SK-MEL-5 (cell line): Measurements from ENCODE around the gene TMEM9. TPM values are rescaled to one million over a fixed set of nuclear protein-coding genes. Genes with fewer than 3 reads are reported as not detected.
"Not testable (repeated sequence)": the region's sequence is repeated elsewhere in the genome, so short reads cannot be mapped to it uniquely, and the experiment has no call there.

ENCODE experiments used
- DNase-seq: peaks from one replicate; pipeline ENCODE4 v3.0.0-alpha.2; 2016; ENCODE audit warnings: low read depth, low spot score
- in situ Hi-C: cut with HindIII; loops from 2 replicates; pipeline ENCODE4 v1.10.0; 2016; ENCODE audit warnings: low sequenced_read_pairs, high pct_unique_total_duplicates, low pct_unique_long_range_greater_than_20kb
- total RNA-seq: library from RNA; depleted of rRNA; stranded (reverse); fragments of >200 nt; shearing (Covaris generic); gene quantifications from 2 replicates; pipeline ENCODE4 v1.2.3, GENCODE V29; 2014

The TMEM9 gene
- total RNA-seq, 1 experiment from 2014 or later, result 126 TPM

- in situ Hi-C loops, result no loop called here
Measured at GRCh38 chr1:201178718-201179117, 24.4 kb upstream of the TMEM9 start.

GRCh38 chr1:201176940-201177339 lies 22.7 kb upstream of the TMEM9 start:
- in situ Hi-C loops, result no loop called here
- no peak for DNase-seq

More at GRCh38 chr1:201178718-201179117, 24.4 kb upstream of the TMEM9 start:
- DNase-seq, result no peak

GRCh38 chr1:201175820-201176500 lies 21.7 kb upstream of the TMEM9 start:
- in situ Hi-C loops, result no loop called here
- DNase-seq, result no peak

- in situ Hi-C loops, result no loop called here
- no peak for DNase-seq
Measured at GRCh38 chr1:201173736-201174135, 19.5 kb upstream of the TMEM9 start.

- in situ Hi-C loops, result no loop called here
- DNase-seq, result no peak
Measured at GRCh38 chr1:201172999-201173610, 18.8 kb upstream of the TMEM9 start.

GRCh38 chr1:201172326-201172725 lies 18.1 kb upstream of the TMEM9 start:
- DNase-seq, result no peak
- in situ Hi-C loops, result no loop called here

- in situ Hi-C loops, result no loop called here
Measured at GRCh38 chr1:201171063-201172036, 17.1 kb upstream of the TMEM9 start.

GRCh38 chr1:201170533-201171062 lies 16.3 kb upstream of the TMEM9 start:
- in situ Hi-C loops, result no loop called here
- DNase-seq, result peak; percentile 92

More at GRCh38 chr1:201171063-201172036, 17.1 kb upstream of the TMEM9 start:
- DNase-seq, result peak; percentile 34

- no peak for DNase-seq
- in situ Hi-C loops, result no loop called here
Measured at GRCh38 chr1:201169971-201170532, 15.8 kb upstream of the TMEM9 start.

- in situ Hi-C loops, result no loop called here
Measured at GRCh38 chr1:201169203-201169602, 14.9 kb upstream of the TMEM9 start.

GRCh38 chr1:201167041-201167991 lies 13.0 kb upstream of the TMEM9 start:
- DNase-seq, result peak; percentile 22
- in situ Hi-C loops, result no loop called here

More at GRCh38 chr1:201169203-201169602, 14.9 kb upstream of the TMEM9 start:
- DNase-seq, result no peak

- in situ Hi-C loops, result no loop called here
- DNase-seq, result no peak
Measured at GRCh38 chr1:201164645-201165044, 10.4 kb upstream of the TMEM9 start.

- no peak for DNase-seq
- in situ Hi-C loops, result no loop called here
Measured at GRCh38 chr1:201163707-201164106, 9.4 kb upstream of the TMEM9 start.

GRCh38 chr1:201163036-201163435 lies 8.8 kb upstream of the TMEM9 start:
- DNase-seq, result not testable (repeated sequence)

GRCh38 chr1:201157949-201158348 lies 3.7 kb upstream of the TMEM9 start:
- no peak for DNase-seq
- in situ Hi-C loops, result no loop called here

More at GRCh38 chr1:201163036-201163435, 8.8 kb upstream of the TMEM9 start:
- in situ Hi-C loops, result not testable (repeated sequence)

- DNase-seq, result no peak
- in situ Hi-C loops, result no loop called here
Measured at GRCh38 chr1:201156819-201157218, 2.5 kb upstream of the TMEM9 start.

- no peak for DNase-seq
- in situ Hi-C loops, result no loop called here
Measured at GRCh38 chr1:201156346-201156745, 2.1 kb upstream of the TMEM9 start.
